CD4-positive, CD25-positive, alpha-beta regulatory T cell (primary cell): ENCODE data around the gene INTS1. TPM values are rescaled to one million over a fixed set of nuclear protein-coding genes. Genes with fewer than 3 reads are reported as not detected.

Source experiments
- ATAC-seq, 2 donors: fragments of 150-1000 bp; cut with Tn5 transposase; one replicate each; pipeline ENCODE4 v1.10.0; 2021; ENCODE audit warnings: low read depth in 2 of 2, moderate number of reproducible peaks in 2 of 2, moderate library complexity in 1 of 2
- DNase-seq, 3 donors: peaks; one replicate each; pipeline versions ENCODE4 v3.0.0 to v3.0.0-alpha.2; 2012 to 2022; ENCODE audit warnings: mixed read lengths in 1 of 3
- H3K27ac ChIP-seq: one replicate; pipeline ENCODE4 v1.7.0; 2013; ENCODE audit warnings: mild to moderate bottlenecking, low read length; ENCODE audit not compliant: insufficient read depth, poor library complexity, severe bottlenecking
- H3K27me3 ChIP-seq: one replicate; pipeline ENCODE4 v1.7.0; 2013; ENCODE audit warnings: low read length; ENCODE audit not compliant: control insufficient read depth, insufficient read depth
- H3K36me3 ChIP-seq: one replicate; pipeline ENCODE4 v1.7.0; 2013; ENCODE audit warnings: mild to moderate bottlenecking, low read length, moderate library complexity; ENCODE audit not compliant: control insufficient read depth, insufficient read depth
- H3K4me1 ChIP-seq: 2 replicates; pipeline ENCODE4 v1.7.0; 2013; ENCODE audit warnings: mild to moderate bottlenecking, low read length; ENCODE audit not compliant: insufficient read depth, control insufficient read depth, poor library complexity, severe bottlenecking
- H3K4me3 ChIP-seq: one replicate; pipeline ENCODE4 v1.7.0; 2013; ENCODE audit warnings: low read depth, mild to moderate bottlenecking, low read length, moderate library complexity
- H3K9me3 ChIP-seq, 2 experiments: 1 replicate in 1 of 2; 2 replicates in 1 of 2; pipeline ENCODE4 v1.7.0; 2013; ENCODE audit warnings: low read length in 2 of 2, mild to moderate bottlenecking in 1 of 2, moderate library complexity in 1 of 2; ENCODE audit not compliant: control insufficient read depth in 2 of 2
- H3K27ac Mint-ChIP-seq, 3 donors: one replicate each; pipeline ENCODE4 v1.8.0; 2020 to 2022; ENCODE audit warnings: mild to moderate bottlenecking in 3 of 3, mixed read lengths in 3 of 3, moderate library complexity in 2 of 3
- H3K27me3 Mint-ChIP-seq: one replicate; pipeline ENCODE4 v1.8.0; 2022; ENCODE audit warnings: mild to moderate bottlenecking, mixed read lengths
- H3K36me3 Mint-ChIP-seq: one replicate; pipeline ENCODE4 v1.8.0; 2020; ENCODE audit warnings: mixed read lengths
- H3K4me1 Mint-ChIP-seq, 4 donors: one replicate each; pipeline ENCODE4 v1.8.0; 2020 to 2022; ENCODE audit warnings: mixed read lengths in 4 of 4, mild to moderate bottlenecking in 1 of 4
- H3K4me3 Mint-ChIP-seq, 4 donors: one replicate each; pipeline ENCODE4 v1.8.0; 2020 to 2022; ENCODE audit warnings: mild to moderate bottlenecking in 4 of 4, mixed read lengths in 4 of 4, moderate library complexity in 3 of 4
- H3K9me3 Mint-ChIP-seq, 7 donors: one replicate each; pipeline ENCODE4 v1.8.0; 2020 to 2022; ENCODE audit warnings: mixed read lengths in 7 of 7, mild to moderate bottlenecking in 3 of 7, moderate library complexity in 2 of 7
- polyA plus RNA-seq, 4 donors: library from polyadenylated mRNA; unstranded; fragments of 300-500 nt; fragmentation: Illumina TruSeq; gene quantifications; one replicate each; pipeline ENCODE4 v1.2.3, GENCODE V29; 2021
- total RNA-seq: library from RNA; stranded (reverse); gene quantifications from one replicate; pipeline ENCODE4 v1.2.3, GENCODE V29; 2022

The INTS1 gene
- total and polyA plus RNA-seq, 5 donors from 2014 or later = 8.5 to 107 (median 10.3) TPM

DNA sequence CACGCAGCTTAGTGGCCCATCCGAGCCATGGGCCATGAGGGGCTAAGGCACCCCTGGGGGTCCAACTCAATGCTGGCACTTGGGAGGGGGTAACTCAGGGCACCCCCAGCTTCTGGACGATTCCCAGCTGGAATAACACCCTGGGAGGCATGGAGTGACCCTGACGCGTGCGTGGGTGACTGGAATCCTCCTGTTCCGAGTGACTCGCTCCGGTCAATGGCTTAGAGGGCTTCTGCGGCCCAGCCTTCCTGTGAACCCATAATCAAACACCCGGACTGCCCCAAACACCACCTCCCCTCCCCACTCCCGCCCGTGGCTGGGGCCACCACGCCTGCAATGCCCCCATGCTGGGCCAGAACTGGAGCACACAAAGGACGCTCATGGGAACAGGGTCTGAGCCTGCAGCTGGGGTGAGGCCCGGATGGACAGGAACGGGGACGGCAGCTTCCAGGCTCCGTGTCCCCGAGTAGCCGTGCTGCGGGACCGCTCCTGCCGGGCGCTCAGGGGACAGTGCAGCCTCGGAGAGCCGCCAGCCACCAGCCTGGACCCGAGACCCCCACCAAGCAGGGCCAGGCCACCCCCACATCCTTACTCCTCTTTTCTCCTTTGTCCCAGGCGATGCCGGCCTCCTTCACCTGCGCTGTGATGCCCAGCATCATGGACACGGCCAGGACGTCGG is 8.5 kb downstream of the INTS1 start:
- H3K4me3 ChIP-seq = no peak overlapping the region
- H3K27ac Mint-ChIP-seq = no peak overlapping the region
- no peaks in the 10 kb centered on the region for H3K27me3 ChIP-seq
- no peaks in the 10 kb centered on the region for H3K9me3 Mint-ChIP-seq
- H3K36me3 Mint-ChIP-seq = peaks cover 16% of the 10 kb centered on the region
- no peak overlapping the region for H3K27ac ChIP-seq
- no peak overlapping the region for H3K4me3 Mint-ChIP-seq
- H3K4me1 Mint-ChIP-seq = peaks cover 0 to 4% (median 1%) of the 10 kb centered on the region in 4 donors
- no peaks in the 10 kb centered on the region for H3K9me3 ChIP-seq
- ATAC-seq (no peak), DNase-seq (no peak)
- peaks cover 60% of the 10 kb centered on the region for H3K36me3 ChIP-seq
- H3K27me3 Mint-ChIP-seq = no peaks in the 10 kb centered on the region
- H3K4me1 ChIP-seq = no peaks in the 10 kb centered on the region

DNA sequence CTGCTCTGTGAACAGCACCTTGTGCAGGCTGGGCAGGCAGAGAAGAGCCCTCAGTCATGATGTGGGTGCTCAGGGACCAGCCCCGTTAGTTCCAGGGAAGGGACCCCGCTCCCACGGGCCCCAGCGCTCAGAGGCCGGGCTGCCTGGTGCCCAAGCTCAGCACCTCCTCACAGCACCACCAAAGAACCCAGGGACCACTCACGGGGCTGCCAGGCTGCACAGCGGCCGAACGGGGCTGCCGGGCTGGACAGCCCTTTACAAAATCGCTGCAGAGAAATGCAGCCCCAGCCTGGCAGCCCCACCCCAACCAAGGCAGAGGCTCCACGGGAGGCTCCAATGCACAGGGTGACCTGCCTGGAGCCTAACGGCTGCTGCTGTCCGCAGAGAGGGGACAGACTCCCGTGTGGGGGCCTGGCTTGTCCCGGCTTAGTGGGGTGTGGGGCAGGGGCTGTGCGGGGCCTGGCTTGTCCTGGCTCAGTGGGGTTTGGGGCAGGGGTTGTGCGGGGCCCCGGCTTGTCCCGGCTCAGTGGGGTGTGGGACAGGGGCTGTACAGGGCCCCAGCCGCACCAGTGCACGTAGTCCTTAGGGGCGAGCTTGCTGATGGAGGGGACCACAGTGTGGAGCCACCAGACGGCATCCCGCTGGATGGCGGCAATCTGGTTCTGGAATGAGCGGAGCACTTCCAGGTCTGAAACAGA is 9.2 kb downstream of the INTS1 start:
- DNase-seq = no peak
- peaks cover 0 to 4% (median 0%) of the 10 kb centered on the region in 4 donors for H3K4me1 Mint-ChIP-seq
- Histone ChIP-seq H3K9me3 (no peaks in the 10 kb centered on the region), H3K27me3 (no peaks in the 10 kb centered on the region), H3K4me1 (no peaks in the 10 kb centered on the region), H3K4me3 (no peak overlapping the region), H3K36me3 (peaks cover 65% of the 10 kb centered on the region), H3K27ac (no peak overlapping the region)
- no peaks in the 10 kb centered on the region for H3K9me3 Mint-ChIP-seq
- no peak overlapping the region for H3K4me3 Mint-ChIP-seq
- no peak overlapping the region for H3K27ac Mint-ChIP-seq
- ATAC-seq = no peak
- no peaks in the 10 kb centered on the region for H3K27me3 Mint-ChIP-seq
- peaks cover 19% of the 10 kb centered on the region for H3K36me3 Mint-ChIP-seq

- Mint-ChIP-seq H3K9me3 (no peaks in the 10 kb centered on the region), H3K4me3 (no peak overlapping the region), H3K27me3 (no peaks in the 10 kb centered on the region), H3K36me3 (peaks cover 19% of the 10 kb centered on the region), H3K4me1 (peaks cover 0 to 4% (median 0%) of the 10 kb centered on the region in 4 donors), H3K27ac (no peak overlapping the region)
- Histone ChIP-seq H3K27ac (no peak overlapping the region), H3K4me1 (no peaks in the 10 kb centered on the region), H3K27me3 (no peaks in the 10 kb centered on the region), H3K9me3 (no peaks in the 10 kb centered on the region), H3K4me3 (no peak overlapping the region), H3K36me3 (peaks cover 66% of the 10 kb centered on the region)
- ATAC-seq (no peak), DNase-seq (no peak)
Observed at GRCh38 chr7:1494447-1494846, 9.7 kb downstream of the INTS1 start.

DNA sequence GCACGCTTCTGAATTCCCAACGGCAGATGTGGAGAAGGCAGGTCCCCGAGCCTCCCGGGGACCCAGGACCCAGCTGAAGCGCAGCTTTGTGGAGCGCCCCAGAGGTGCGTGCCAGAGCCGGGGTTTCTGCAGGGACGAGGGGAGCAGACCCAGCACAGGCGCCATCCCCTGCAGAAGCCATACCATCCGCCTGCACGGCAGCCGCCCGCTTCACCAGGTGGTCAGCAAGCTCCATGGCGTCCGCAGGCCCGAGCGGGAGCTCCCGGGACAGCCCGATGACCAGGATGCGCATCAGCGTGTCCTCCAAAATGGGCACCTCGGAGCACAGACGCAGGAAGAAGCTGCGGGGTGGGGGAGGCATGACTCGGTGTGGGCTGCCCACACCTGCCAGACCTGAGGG is 10.6 kb downstream of the INTS1 start:
- Histone ChIP-seq H3K27me3 (no peaks in the 10 kb centered on the region), H3K27ac (no peak overlapping the region), H3K4me1 (no peaks in the 10 kb centered on the region), H3K4me3 (no peak overlapping the region), H3K9me3 (no peaks in the 10 kb centered on the region), H3K36me3 (peaks cover 69% of the 10 kb centered on the region)
- Mint-ChIP-seq H3K36me3 (peaks cover 21% of the 10 kb centered on the region), H3K27ac (no peak overlapping the region), H3K4me1 (peaks cover 0 to 4% (median under 1%) of the 10 kb centered on the region in 4 donors), H3K27me3 (no peaks in the 10 kb centered on the region), H3K9me3 (no peaks in the 10 kb centered on the region), H3K4me3 (no peak overlapping the region)
- ATAC-seq (no peak), DNase-seq (no peak)

- H3K9me3 Mint-ChIP-seq = no peaks in the 10 kb centered on the region
- ATAC-seq (no peak), DNase-seq (no peak)
- Histone ChIP-seq H3K27me3 (no peaks in the 10 kb centered on the region), H3K36me3 (peaks cover 71% of the 10 kb centered on the region), H3K4me1 (no peaks in the 10 kb centered on the region), H3K9me3 (no peaks in the 10 kb centered on the region), H3K4me3 (no peak overlapping the region), H3K27ac (no peak overlapping the region)
- H3K4me1 Mint-ChIP-seq = peaks cover 0 to 4% (median 1%) of the 10 kb centered on the region in 4 donors
- H3K27ac Mint-ChIP-seq = no peak overlapping the region
- no peaks in the 10 kb centered on the region for H3K27me3 Mint-ChIP-seq
- H3K36me3 Mint-ChIP-seq = peaks cover 25% of the 10 kb centered on the region
- no peak overlapping the region for H3K4me3 Mint-ChIP-seq
Observed at GRCh38 chr7:1493129-1493528, 11.1 kb downstream of the INTS1 start.

GRCh38 chr7:1492640-1493039 is 11.5 kb downstream of the INTS1 start:
- H3K9me3 Mint-ChIP-seq = no peaks in the 10 kb centered on the region
- Histone ChIP-seq H3K27me3 (no peaks in the 10 kb centered on the region), H3K27ac (no peak overlapping the region), H3K4me3 (no peak overlapping the region), H3K4me1 (no peaks in the 10 kb centered on the region), H3K9me3 (no peaks in the 10 kb centered on the region), H3K36me3 (peaks cover 67% of the 10 kb centered on the region)
- peak overlapping the region in 1 of 4 donors; percentile 28 for H3K4me3 Mint-ChIP-seq
- H3K27me3 Mint-ChIP-seq = no peaks in the 10 kb centered on the region
- H3K4me1 Mint-ChIP-seq = peaks cover 0 to 4% (median 1%) of the 10 kb centered on the region in 4 donors
- peaks cover 25% of the 10 kb centered on the region for H3K36me3 Mint-ChIP-seq
- no peak for ATAC-seq
- DNase-seq = no peak
- no peak overlapping the region for H3K27ac Mint-ChIP-seq

DNA sequence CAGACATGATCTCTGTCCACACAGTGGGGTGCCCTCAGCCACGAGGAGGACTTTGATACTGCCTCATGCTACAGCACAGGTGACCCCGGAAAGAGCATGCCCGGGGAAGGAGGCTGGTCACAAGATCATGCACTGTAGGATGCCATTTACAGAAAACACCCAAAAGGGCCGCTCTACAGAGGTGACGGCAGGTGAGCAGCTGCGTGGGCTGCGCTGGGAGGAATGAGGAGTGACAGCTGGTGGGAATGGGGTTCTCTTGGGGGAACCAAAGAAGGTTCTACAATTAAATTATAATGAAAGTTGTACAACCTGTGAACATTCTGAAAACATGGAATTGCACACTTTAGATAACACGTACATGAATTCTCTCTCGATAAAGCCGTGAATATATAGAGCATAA is 12.0 kb downstream of the INTS1 start:
- Mint-ChIP-seq H3K27me3 (no peaks in the 10 kb centered on the region), H3K4me1 (peaks cover 0 to 4% (median 1%) of the 10 kb centered on the region in 4 donors), H3K27ac (no peak overlapping the region), H3K4me3 (peak overlapping the region in 1 of 4 donors; percentile 28), H3K36me3 (peaks cover 25% of the 10 kb centered on the region), H3K9me3 (no peaks in the 10 kb centered on the region)
- H3K4me1 ChIP-seq = no peaks in the 10 kb centered on the region
- no peaks in the 10 kb centered on the region for H3K27me3 ChIP-seq
- DNase-seq (no peak), ATAC-seq (no peak)
- H3K36me3 ChIP-seq = peaks cover 67% of the 10 kb centered on the region
- no peak overlapping the region for H3K4me3 ChIP-seq
- H3K9me3 ChIP-seq = no peaks in the 10 kb centered on the region
- no peak overlapping the region for H3K27ac ChIP-seq

GRCh38 chr7:1490837-1491236 is 13.4 kb downstream of the INTS1 start:
- H3K27ac ChIP-seq = no peak overlapping the region

More at GRCh38 chr7:1490837-1491236, 13.4 kb downstream of the INTS1 start:
- Histone ChIP-seq H3K9me3 (no peaks in the 10 kb centered on the region), H3K36me3 (peaks cover 66% of the 10 kb centered on the region), H3K27me3 (no peaks in the 10 kb centered on the region), H3K4me1 (no peaks in the 10 kb centered on the region), H3K4me3 (no peak overlapping the region)
- Mint-ChIP-seq H3K9me3 (no peaks in the 10 kb centered on the region), H3K27me3 (no peaks in the 10 kb centered on the region), H3K27ac (no peak overlapping the region), H3K36me3 (peaks cover 27% of the 10 kb centered on the region), H3K4me1 (peaks cover 0 to 4% (median 1%) of the 10 kb centered on the region in 4 donors), H3K4me3 (no peak overlapping the region)
- DNase-seq = no peak
- ATAC-seq = no peak
